Mesenteric fat pad (tissue), 1 donor: Measurements from ENCODE around the gene ICOSLG. TPM values are rescaled to one million over a fixed set of nuclear protein-coding genes. Genes with fewer than 3 reads are reported as not detected.
"Not testable (repeated sequence)": the region's sequence is repeated elsewhere in the genome, so short reads cannot be mapped to it uniquely, and the experiment has no call there.

Experiments
- DNase-seq: peaks from one replicate; pipeline ENCODE4 v3.0.0-alpha.2; 2020; ENCODE audit warnings: low spot score
- total RNA-seq: library from RNA; stranded (reverse); fragmentation: NEBNext Ultra II Directional; extraction: Animal tissue kit (Norgen Biotek cat#: 25700); gene quantifications from one replicate; pipeline ENCODE4 v1.2.1, GENCODE V29; 2021
- donor health status: DM: yes; HTN: yes; CAD: no.

ICOSLG gene
- total RNA-seq, 1 donor from 2014 or later = 6.0 TPM

DNA sequence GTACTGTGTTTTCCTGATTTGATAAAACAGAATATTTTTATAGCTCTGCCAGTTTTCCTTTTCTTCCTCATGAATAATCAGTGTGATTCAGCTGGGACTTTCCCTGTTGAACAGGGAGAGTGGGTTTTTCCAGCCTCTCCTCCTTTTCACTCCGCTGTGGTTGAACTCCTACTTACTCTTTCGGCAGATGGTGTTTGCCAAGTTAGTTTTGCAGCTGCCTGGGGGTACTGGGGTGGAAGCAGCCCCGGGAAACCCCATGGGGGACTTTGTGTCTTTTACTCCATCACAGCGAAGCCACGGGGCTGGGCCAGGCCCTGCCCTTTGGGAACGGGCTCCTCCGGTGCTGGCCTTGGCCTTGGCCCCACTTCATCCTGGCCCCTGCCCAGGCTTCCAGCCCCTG is 55.9 kb downstream of the ICOSLG start:
- DNase-seq = not testable (repeated sequence)

DNA sequence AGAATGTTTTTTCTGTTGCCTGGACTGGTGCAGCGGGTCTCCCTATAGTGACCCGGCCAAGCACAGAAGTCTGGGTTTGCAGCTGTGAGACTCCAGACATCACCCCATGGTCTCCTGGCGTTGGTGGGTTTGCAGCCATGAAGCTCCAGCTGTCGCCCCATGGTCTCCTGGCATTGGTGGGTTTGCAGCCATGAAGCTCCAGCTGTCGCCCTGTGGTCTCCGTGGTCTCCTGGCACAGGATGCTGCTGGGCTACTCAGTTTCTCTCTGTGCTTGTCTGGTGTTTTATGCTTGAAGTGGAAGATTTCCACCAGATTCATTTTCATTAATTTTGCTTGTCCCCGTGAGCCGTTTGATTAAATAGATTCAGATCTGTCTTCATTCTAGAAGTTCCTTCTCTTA is 58.5 kb downstream of the ICOSLG start:
- DNase-seq = not testable (repeated sequence)

DNA sequence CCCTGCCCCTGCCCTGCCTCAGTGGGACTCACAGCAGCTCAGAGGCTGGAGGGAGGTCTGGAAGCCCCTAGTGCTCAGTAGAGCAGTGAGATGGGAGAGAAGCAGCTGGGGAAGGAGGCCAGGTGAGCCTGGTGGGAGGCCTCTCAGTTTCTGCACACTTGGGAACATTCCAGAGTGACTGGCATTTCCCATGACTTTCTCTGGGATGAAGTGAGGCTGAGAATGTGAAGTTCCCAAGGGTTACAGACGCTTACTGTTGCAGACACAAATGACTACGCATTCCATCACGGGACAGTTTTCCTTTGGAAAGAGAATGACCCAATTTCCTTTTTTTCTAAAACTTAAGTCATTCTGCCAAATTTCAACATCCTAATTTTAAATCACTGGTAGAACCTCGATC is 59.2 kb downstream of the ICOSLG start:
- not testable (repeated sequence) for DNase-seq

DNA sequence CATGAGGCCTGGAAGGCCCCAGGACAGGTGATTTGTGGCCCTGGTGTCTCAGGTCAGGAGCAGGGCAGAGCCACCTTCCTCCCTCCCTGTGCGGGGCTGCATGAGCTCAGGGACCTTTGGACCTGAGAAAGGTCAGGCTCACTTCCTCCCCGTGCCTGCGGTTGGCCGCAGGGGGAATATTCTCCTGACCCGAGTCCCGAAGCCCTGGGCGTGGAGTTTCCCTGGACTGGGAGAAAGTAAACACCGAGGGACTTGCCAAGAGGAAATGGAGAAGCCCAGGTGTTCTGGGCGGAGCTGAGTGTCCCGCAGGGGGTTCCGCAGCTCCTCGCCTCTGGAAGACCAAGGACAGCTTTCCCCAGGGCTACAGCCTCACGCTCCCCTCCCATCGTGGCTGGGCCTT is 64.6 kb downstream of the ICOSLG start:
- DNase-seq = not testable (repeated sequence)

DNA sequence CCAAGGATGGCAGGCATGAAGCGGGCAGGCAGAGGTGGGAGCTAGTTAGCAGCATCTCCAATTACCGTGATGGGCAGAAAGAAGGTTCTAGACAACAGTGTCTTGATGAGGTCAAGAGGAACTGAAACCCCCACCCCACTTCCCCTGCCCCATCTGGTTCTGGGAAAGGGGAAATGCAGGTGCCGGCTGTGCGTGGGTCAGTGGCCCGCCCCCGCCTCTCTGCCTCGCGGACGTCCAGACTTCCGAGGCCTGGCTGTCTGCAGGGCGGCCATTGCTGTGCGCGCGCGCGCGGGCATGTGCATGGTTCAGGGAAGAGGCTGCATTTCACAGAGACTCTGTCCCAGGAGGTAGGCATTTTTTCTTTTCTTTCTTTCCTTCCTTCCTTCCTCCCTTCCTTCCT is 65.6 kb downstream of the ICOSLG start:
- DNase-seq = not testable (repeated sequence)

Other genes starting within 250 kb of the ICOSLG start
- gene TRAPPC10, start 228.6 kb downstream of the ICOSLG start, total RNA-seq = 44.4 TPM
- gene PWP2, start 133.5 kb downstream of the ICOSLG start, total RNA-seq = 3.6 TPM
- 10.8 TPM for gene GATD3, start 107.3 kb downstream of the ICOSLG start, total RNA-seq
- gene DNMT3L, start 21.0 kb upstream of the ICOSLG start, total RNA-seq = not detected
- gene AIRE, start 44.9 kb upstream of the ICOSLG start, total RNA-seq = not detected
- 113 TPM for gene PFKL, start 59.1 kb upstream of the ICOSLG start, total RNA-seq
- gene CFAP410, start 98.4 kb upstream of the ICOSLG start, total RNA-seq = 17.4 TPM
- gene TRPM2, start 112.7 kb upstream of the ICOSLG start, total RNA-seq = 12.0 TPM
- gene LRRC3, start 214.6 kb upstream of the ICOSLG start, total RNA-seq = 3.8 TPM